ENCODE measurements around the gene HOOK2. TPM values are rescaled to one million over a fixed set of nuclear protein-coding genes. Genes with fewer than 3 reads are reported as not detected.
A peak's percentile ranks its signal among the peaks of the same experiment; 100 is the strongest.

HOOK2 gene
- total and polyA plus RNA-seq, 9 of the 15 experiments (the other 6 are each of a cell fraction or from before 2014, with no cell fraction given): 1.3 to 17.2 (median 9.9) TPM

- no peak for TF ChIP-seq ZNF277 (CRISPR knock-in tag; IDR thresholded peaks at IDR 0.05; ENCODE audit: borderline replicate concordance)
- TF ChIP-seq, protein P1, sequence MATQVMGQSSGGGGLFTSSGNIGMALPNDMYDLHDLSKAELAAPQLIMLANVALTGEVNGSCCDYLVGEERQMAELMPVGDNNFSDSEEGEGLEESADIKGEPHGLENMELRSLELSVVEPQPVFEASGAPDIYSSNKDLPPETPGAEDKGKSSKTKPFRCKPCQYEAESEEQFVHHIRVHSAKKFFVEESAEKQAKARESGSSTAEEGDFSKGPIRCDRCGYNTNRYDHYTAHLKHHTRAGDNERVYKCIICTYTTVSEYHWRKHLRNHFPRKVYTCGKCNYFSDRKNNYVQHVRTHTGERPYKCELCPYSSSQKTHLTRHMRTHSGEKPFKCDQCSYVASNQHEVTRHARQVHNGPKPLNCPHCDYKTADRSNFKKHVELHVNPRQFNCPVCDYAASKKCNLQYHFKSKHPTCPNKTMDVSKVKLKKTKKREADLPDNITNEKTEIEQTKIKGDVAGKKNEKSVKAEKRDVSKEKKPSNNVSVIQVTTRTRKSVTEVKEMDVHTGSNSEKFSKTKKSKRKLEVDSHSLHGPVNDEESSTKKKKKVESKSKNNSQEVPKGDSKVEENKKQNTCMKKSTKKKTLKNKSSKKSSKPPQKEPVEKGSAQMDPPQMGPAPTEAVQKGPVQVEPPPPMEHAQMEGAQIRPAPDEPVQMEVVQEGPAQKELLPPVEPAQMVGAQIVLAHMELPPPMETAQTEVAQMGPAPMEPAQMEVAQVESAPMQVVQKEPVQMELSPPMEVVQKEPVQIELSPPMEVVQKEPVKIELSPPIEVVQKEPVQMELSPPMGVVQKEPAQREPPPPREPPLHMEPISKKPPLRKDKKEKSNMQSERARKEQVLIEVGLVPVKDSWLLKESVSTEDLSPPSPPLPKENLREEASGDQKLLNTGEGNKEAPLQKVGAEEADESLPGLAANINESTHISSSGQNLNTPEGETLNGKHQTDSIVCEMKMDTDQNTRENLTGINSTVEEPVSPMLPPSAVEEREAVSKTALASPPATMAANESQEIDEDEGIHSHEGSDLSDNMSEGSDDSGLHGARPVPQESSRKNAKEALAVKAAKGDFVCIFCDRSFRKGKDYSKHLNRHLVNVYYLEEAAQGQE (IDR thresholded peaks at IDR 0.05; ENCODE audit: borderline replicate concordance): no peak
- TF ChIP-seq, protein P1 (CRISPR knock-in tag; IDR thresholded peaks at IDR 0.05; ENCODE audit: low read depth): no peak
- TF ChIP-seq TEAD1 (CRISPR knock-in tag; IDR thresholded peaks at IDR 0.05): 0 out of 4 replicates have a peak, but pooled peaks of 1 of the 2 experiments have one; percentile 29
- TF ChIP-seq KHSRP (IDR thresholded peaks at IDR 0.05): no peak
- no peak for TF ChIP-seq CHD2 (IDR thresholded peaks at IDR 0.05; ENCODE audit: low read depth, low read length)
- TF ChIP-seq KAT2B (IDR thresholded peaks at IDR 0.05; ENCODE audit: low read depth, low read length): no peak
- TF ChIP-seq, protein P2, sequence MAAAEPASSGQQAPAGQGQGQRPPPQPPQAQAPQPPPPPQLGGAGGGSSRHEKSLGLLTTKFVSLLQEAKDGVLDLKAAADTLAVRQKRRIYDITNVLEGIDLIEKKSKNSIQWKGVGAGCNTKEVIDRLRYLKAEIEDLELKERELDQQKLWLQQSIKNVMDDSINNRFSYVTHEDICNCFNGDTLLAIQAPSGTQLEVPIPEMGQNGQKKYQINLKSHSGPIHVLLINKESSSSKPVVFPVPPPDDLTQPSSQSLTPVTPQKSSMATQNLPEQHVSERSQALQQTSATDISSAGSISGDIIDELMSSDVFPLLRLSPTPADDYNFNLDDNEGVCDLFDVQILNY (CRISPR knock-in tag; IDR thresholded peaks at IDR 0.05): no peak
- 0 out of 2 replicates have a peak, but pooled peaks have one; percentile 23 for TF ChIP-seq RNF2 (IDR thresholded peaks at IDR 0.05)
- TF ChIP-seq DDX20 (tag; IDR thresholded peaks at IDR 0.05; ENCODE audit: low read depth): no peak
- no peak for TF ChIP-seq TCF7L2 (IDR thresholded peaks at IDR 0.05; ENCODE audit: low read depth, low read length)
- TF ChIP-seq CXXC5 (CRISPR knock-in tag; IDR thresholded peaks at IDR 0.05): no peak
- no peak for TF ChIP-seq FOXP1 (CRISPR knock-in tag; IDR thresholded peaks at IDR 0.05)
Observed at GRCh38 chr19:12778017-12778904, 2.9 kb upstream of the HOOK2 start (continued).
